K562 (cell line): Measurements from ENCODE around the gene CD19. TPM values are rescaled to one million over a fixed set of nuclear protein-coding genes. Genes with fewer than 3 reads are reported as not detected.
A peak's percentile ranks its signal among the peaks of the same experiment; 100 is the strongest.

Experiments
- ATAC-seq: fragments of 200-7000 bp; cut with Tn5 transposase; 3 replicates; pipeline ENCODE4 v1.9.1; 2020; ENCODE audit warnings: moderate library complexity
- BruUV-seq: library from RNA; stranded (reverse); fragments of 400-500 nt; replicated peaks from 2 replicates; lab custom pipeline; 2021; lab: Mats Ljungman, UMichigan
- CTCF ChIA-PET: fragments of 300-600 bp; formaldehyde crosslinking; extraction: SDS; loops from one replicate; lab custom pipeline; 2021; ENCODE audit warnings: low intra/inter-chr PET ratio; lab: Yijun Ruan, JAX
- POLR2A ChIA-PET: fragments of 300-600, 350-650 bp; sonication (Branson Sonifier 250); formaldehyde crosslinking; extraction: SDS; loops from one replicate; lab custom pipeline; 2021; ENCODE audit warnings: antibody characterized with exemption, inconsistent platforms; lab: Yijun Ruan, JAX
- DNase-seq, 4 experiments: peaks; one replicate each; pipeline versions ENCODE4 v3.0.0 to v3.0.0-alpha.2; 2011 to 2018; ENCODE audit warnings: low spot score in 3 of 4, mixed read lengths in 3 of 4; ENCODE audit errors: extremely low read depth in 1 of 4
- FAIRE-seq: peaks from 2 replicates; lab custom pipeline; 2011; peaks lifted over from hg19 to GRCh38; lab: Jason Lieb, UNC
- H2AFZ ChIP-seq: 2 replicates; pipeline ENCODE4 v1.6.0; 2011; ENCODE audit warnings: low read depth, low read length, control low read depth, inconsistent platforms
- H3K27ac ChIP-seq: fragments of 200-600 bp; 3 replicates; pipeline ENCODE4 v1.8.0; 2011; ENCODE audit warnings: low read depth, mild to moderate bottlenecking, control low read depth, inconsistent platforms, low read length, moderate library complexity, mixed read lengths; ENCODE audit errors: extremely low read depth
- H3K27me3 ChIP-seq, 2 experiments: fragments of 300-600 bp in 1 of 2; 2 replicates in 1 of 2; 3 replicates in 1 of 2; pipeline versions ENCODE4 v1.6.0 to v1.8.0; 2011; ENCODE audit warnings: inconsistent platforms in 2 of 2, low read length in 2 of 2, mild to moderate bottlenecking in 1 of 2, mixed read lengths in 1 of 2, moderate library complexity in 1 of 2; ENCODE audit not compliant: control insufficient read depth in 2 of 2, insufficient read depth in 2 of 2
- H3K36me3 ChIP-seq: fragments of 300-600 bp; 3 replicates; pipeline ENCODE4 v1.8.0; 2011; ENCODE audit warnings: mild to moderate bottlenecking, low read length, inconsistent platforms; ENCODE audit not compliant: control insufficient read depth, insufficient read depth
- H3K4me1 ChIP-seq, 2 experiments: fragments of 200-600 bp in 1 of 2; replicated peaks in 1 of 2; 2 replicates in 1 of 2; 3 replicates in 1 of 2; pipeline versions ENCODE4 v1.5.1 to v1.8.0; 2011; ENCODE audit warnings: inconsistent platforms in 2 of 2, low read length in 2 of 2, mild to moderate bottlenecking in 1 of 2, mixed read lengths in 1 of 2, moderate library complexity in 1 of 2; ENCODE audit not compliant: control insufficient read depth in 2 of 2, insufficient read depth in 2 of 2
- H3K4me2 ChIP-seq: 2 replicates; pipeline ENCODE4 v1.6.1; 2011; ENCODE audit warnings: low read length, control low read depth, inconsistent platforms, mixed read lengths; ENCODE audit not compliant: insufficient read depth
- H3K4me3 ChIP-seq: fragments of 200-600 bp; sonication (generic), shearing (Covaris generic); 2 replicates; pipeline ENCODE4 v1.5.1; 2016; ENCODE audit warnings: control low read depth, inconsistent platforms
- H3K79me2 ChIP-seq: fragments of 200-600 bp; 3 replicates; pipeline ENCODE4 v1.8.0; 2011; ENCODE audit warnings: low read length, inconsistent platforms; ENCODE audit not compliant: control insufficient read depth, insufficient read depth
- H3K9ac ChIP-seq, 2 experiments: 2 replicates each; pipeline versions ENCODE4 v1.6.0 to v1.6.1; 2011; ENCODE audit warnings: low read depth in 2 of 2, low read length in 2 of 2, control low read depth in 1 of 2, inconsistent platforms in 1 of 2, mild to moderate bottlenecking in 1 of 2, mixed read lengths in 1 of 2; ENCODE audit not compliant: insufficient read depth in 1 of 2
- H3K9me1 ChIP-seq: one replicate; pipeline ENCODE4 v1.6.0; 2011; ENCODE audit warnings: inconsistent platforms, mild to moderate bottlenecking, low read length, moderate library complexity; ENCODE audit not compliant: control insufficient read depth, insufficient read depth
- H3K9me3 ChIP-seq: replicated peaks from 2 replicates; pipeline ENCODE4 v1.5.1; 2011; ENCODE audit warnings: low read depth, low read length, inconsistent platforms; ENCODE audit not compliant: control insufficient read depth, insufficient read depth
- H4K20me1 ChIP-seq: replicated peaks from 2 replicates; pipeline ENCODE4 v1.6.1; 2011; ENCODE audit warnings: low read length, inconsistent platforms, mixed read lengths; ENCODE audit not compliant: control insufficient read depth, insufficient read depth
- ATF4 ChIP-seq: fragments of 450-650 bp; formaldehyde crosslinking; IDR thresholded peaks from 2 replicates; pipeline ENCODE4 v1.4.0; 2022; ENCODE audit warnings: mild to moderate bottlenecking, moderate library complexity
- ELK1 ChIP-seq: sonication (generic); formaldehyde crosslinking; IDR thresholded peaks from 2 replicates; pipeline ENCODE4 v1.8.1; 2022; ENCODE audit warnings: missing genetic modification reagents
- IFI16 ChIP-seq: fragments of 250-450 bp; sonication (Bioruptor Pico); IDR thresholded peaks from 2 replicates; pipeline ENCODE4 v2.1.2; 2022; ENCODE audit warnings: mild to moderate bottlenecking, inconsistent platforms
- ILK ChIP-seq: fragments of 450-650 bp; IDR thresholded peaks from 2 replicates; pipeline ENCODE4 v1.6.1; 2016; ENCODE audit warnings: missing genetic modification characterization, low read depth, mild to moderate bottlenecking, missing compliant biosample characterization, moderate library complexity, borderline replicate concordance
- IRF9 ChIP-seq: fragments of 450-650 bp; IDR thresholded peaks from 2 replicates; pipeline ENCODE4 v1.6.1; 2016; ENCODE audit warnings: missing biosample characterization, missing genetic modification characterization
- NR2C1 ChIP-seq, 2 experiments: fragments of 450-650 bp; IDR thresholded peaks; 2 replicates each; pipeline ENCODE4 v1.6.1; 2017; ENCODE audit warnings: mild to moderate bottlenecking in 2 of 2, antibody characterized with exemption in 1 of 2, inconsistent platforms in 1 of 2, missing compliant biosample characterization in 1 of 2, missing genetic modification characterization in 1 of 2
- RAD21 ChIP-seq, 2 experiments: fragments of 250-450 bp in 1 of 2; fragments of 450-650 bp in 1 of 2; sonication (Bioruptor Pico) in 1 of 2; formaldehyde crosslinking in 1 of 2; IDR thresholded peaks in 1 of 2; conservative IDR thresholded peaks in 1 of 2; 2 replicates each; pipeline versions ENCODE4 v1.4.0 to v1.8.0; 2020 to 2022; ENCODE audit warnings: mild to moderate bottlenecking in 2 of 2, moderate library complexity in 1 of 2
- RFX1 ChIP-seq: fragments of 450-650 bp; IDR thresholded peaks from 2 replicates; pipeline ENCODE4 v1.6.1; 2016; ENCODE audit warnings: mild to moderate bottlenecking, moderate library complexity
- SFPQ ChIP-seq: fragments of 200-400 bp; formaldehyde crosslinking; IDR thresholded peaks from 2 replicates; pipeline ENCODE4 v1.6.1; 2017; ENCODE audit warnings: mild to moderate bottlenecking, low read depth, low read length, moderate library complexity
- ZNF347 ChIP-seq: fragments of 450-650 bp; formaldehyde crosslinking; IDR thresholded peaks from 2 replicates; pipeline ENCODE4 v1.4.0; 2020; ENCODE audit warnings: low read depth, mild to moderate bottlenecking, moderate library complexity
- ZNF644 ChIP-seq: fragments of 200-800 bp; sonication (Bioruptor generic); IDR thresholded peaks from 2 replicates; pipeline ENCODE4 v1.6.1; 2016; ENCODE audit warnings: low read depth, missing genetic modification characterization, missing compliant biosample characterization
- ZNF780A ChIP-seq: fragments of 250-450 bp; sonication (Bioruptor Pico); IDR thresholded peaks from 2 replicates; pipeline ENCODE4 v1.5.0; 2021; ENCODE audit warnings: mild to moderate bottlenecking
- WGBS: fragments of 100-300 bp; shearing (Covaris generic); methylation state at CpG from one replicate; pipeline ENCODE4 v1.1.6; 2016; ENCODE audit warnings: low coverage, mixed read lengths; ENCODE audit not compliant: insufficient coverage; ENCODE audit errors: missing lambda C conversion rate; 5-methylcytosine and 5-hydroxymethylcytosine counted together
- in situ Hi-C: fragments of 300-500 bp; cut with MboI; formaldehyde crosslinking; loops from 4 replicates; pipeline ENCODE4 v1.15.0; 2018; ENCODE audit warnings: inconsistent platforms, mixed read lengths
- intact Hi-C: fragments of 100-400 bp; cut with micrococcal nuclease; formaldehyde crosslinking; loops from 2 replicates; pipeline ENCODE4 v1.14.2; 2022
- polyA plus RNA-seq, 8 experiments: library from polyadenylated mRNA; depleted of rRNA in 4 of 8; stranded (reverse) in 5 of 8; unstranded in 3 of 8; fragments of >200 nt; fragmentation: Nextera tagmentation in 2 of 8; fragmentation: Illumina TruSeq in 1 of 8; extraction: Ambion mirVana in 2 of 8; extraction: Trizol in 1 of 8; gene quantifications; 2 replicates each; pipeline versions ENCODE4 v1.2.1 to v1.2.3, GENCODE V29; 2011 to 2014; ENCODE audit warnings: inconsistent platforms in 1 of 8, missing spikeins in 1 of 8
- total RNA-seq, 7 experiments: library from RNA; depleted of rRNA in 6 of 7; stranded (reverse); fragments of >200 nt in 6 of 7; fragmentation: Illumina TruSeq in 2 of 7; extraction: Trizol in 2 of 7; gene quantifications; 2 replicates each; pipeline versions ENCODE4 v1.2.1 to v1.2.3, GENCODE V29; 2011 to 2021; ENCODE audit warnings: low replicate concordance in 1 of 7

CD19 gene
- total and polyA plus RNA-seq, 9 of the 15 experiments (the other 6 are each of a cell fraction or from before 2014, with no cell fraction given): 0.27 to 3.7 (median 2.0) TPM; not detected in 1

GRCh38 chr16:28901862-28902261 is 29.9 kb upstream of the CD19 start:
- Histone ChIP-seq H4K20me1 (no peaks in the 10 kb centered on the region), H3K36me3 (no peaks in the 10 kb centered on the region), H3K4me3 (no peak overlapping the region), H3K9ac (peak overlapping the region in 1 of 2 experiments; percentile 26; a peak in 1 of 4 replicates), H3K4me2 (no peak overlapping the region), H2AFZ (no peak overlapping the region), H3K79me2 (no peaks in the 10 kb centered on the region), H3K27ac (no peak overlapping the region), H3K9me3 (no peaks in the 10 kb centered on the region), H3K9me1 (no peaks in the 10 kb centered on the region), H3K4me1 (peaks cover 0 to 31% of the 10 kb centered on the region in 2 experiments; a peak in 2 of 5 replicates), H3K27me3 (no peaks in the 10 kb centered on the region)
- CTCF ChIA-PET: no interaction called here
- no TSS peak for BruUV-seq
- POLR2A ChIA-PET: interaction anchor here (0.6 kb wide), 2 partner anchors 12 to 1002 kb away, joined by 3 to 4 read pairs; no protein-coding TSS in a partner anchor
- intact Hi-C loops: no loop called here
- FAIRE-seq (no peak), DNase-seq (no peak), ATAC-seq (no peak)
- in situ Hi-C loops: no loop called here
- 63% methylated on average over 15 of the region's 15 CpGs for WGBS
- no peak for TF ChIP-seq ELK1 (CRISPR knock-in tag)
- TF ChIP-seq ZNF347 (CRISPR knock-in tag): no peak
- TF ChIP-seq IRF9 (tag): no peak
- TF ChIP-seq SFPQ: no peak
- no peak for TF ChIP-seq RFX1
- TF ChIP-seq ZNF644 (tag): no peak
- no peak for TF ChIP-seq RAD21 (CRISPR knock-in tag; conservative IDR thresholded peaks at IDR 0.05 in 1 of 2, IDR thresholded peaks at IDR 0.05 in 1 of 2)
- TF ChIP-seq IFI16 (CRISPR knock-in tag): no peak
- TF ChIP-seq ZNF780A (CRISPR knock-in tag): no peak
- no peak for TF ChIP-seq NR2C1 (IDR thresholded peaks at IDR 0.05)
- no peak for TF ChIP-seq NR2C1 (tag; IDR thresholded peaks at IDR 0.05)
- no peak for TF ChIP-seq ATF4 (CRISPR knock-in tag)
- no peak for TF ChIP-seq ILK
